Medulla oblongata (tissue), 1 donor: ENCODE results near the gene KIFC1.
"Not testable (repeated sequence)": the region's sequence is repeated elsewhere in the genome, so short reads cannot be mapped to it uniquely, and the experiment has no call there.

Experiments
- DNase-seq: peaks from one replicate; pipeline ENCODE4 v3.0.0-alpha.2; 2015; ENCODE audit errors: extremely low spot score

The KIFC1 gene, protein sequence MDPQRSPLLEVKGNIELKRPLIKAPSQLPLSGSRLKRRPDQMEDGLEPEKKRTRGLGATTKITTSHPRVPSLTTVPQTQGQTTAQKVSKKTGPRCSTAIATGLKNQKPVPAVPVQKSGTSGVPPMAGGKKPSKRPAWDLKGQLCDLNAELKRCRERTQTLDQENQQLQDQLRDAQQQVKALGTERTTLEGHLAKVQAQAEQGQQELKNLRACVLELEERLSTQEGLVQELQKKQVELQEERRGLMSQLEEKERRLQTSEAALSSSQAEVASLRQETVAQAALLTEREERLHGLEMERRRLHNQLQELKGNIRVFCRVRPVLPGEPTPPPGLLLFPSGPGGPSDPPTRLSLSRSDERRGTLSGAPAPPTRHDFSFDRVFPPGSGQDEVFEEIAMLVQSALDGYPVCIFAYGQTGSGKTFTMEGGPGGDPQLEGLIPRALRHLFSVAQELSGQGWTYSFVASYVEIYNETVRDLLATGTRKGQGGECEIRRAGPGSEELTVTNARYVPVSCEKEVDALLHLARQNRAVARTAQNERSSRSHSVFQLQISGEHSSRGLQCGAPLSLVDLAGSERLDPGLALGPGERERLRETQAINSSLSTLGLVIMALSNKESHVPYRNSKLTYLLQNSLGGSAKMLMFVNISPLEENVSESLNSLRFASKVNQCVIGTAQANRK

DNA sequence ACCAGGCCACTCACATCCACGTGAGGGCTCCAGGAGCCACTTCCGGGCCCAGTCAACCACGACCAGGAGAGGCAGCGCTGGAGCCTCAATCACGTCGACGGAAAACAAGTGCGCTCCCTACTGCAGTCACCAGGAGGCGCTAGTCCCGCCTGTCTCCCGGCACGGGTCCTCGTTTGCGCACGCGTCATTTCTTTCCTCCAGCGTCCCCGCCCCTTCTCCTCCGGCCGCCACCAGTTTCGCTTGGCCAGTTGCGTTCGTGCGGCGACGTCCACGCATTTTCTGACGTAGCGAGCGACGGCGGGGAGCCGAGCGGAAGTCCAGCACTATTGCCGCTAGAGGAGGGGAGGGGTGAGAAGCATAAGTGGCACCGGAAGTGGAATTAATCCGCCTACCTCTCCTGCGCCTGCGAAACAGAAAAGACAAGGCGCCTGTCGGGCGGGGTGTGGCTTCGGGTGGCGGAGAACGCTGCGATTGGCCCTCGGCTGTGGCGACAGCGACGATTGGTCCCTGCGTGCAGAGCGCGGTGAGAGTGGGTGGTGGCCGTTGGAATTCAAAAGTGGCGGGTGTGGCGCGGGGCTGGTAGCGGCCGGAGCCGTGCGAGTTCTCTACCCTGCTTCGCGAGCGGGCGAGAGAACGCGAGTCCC, at the start of gene KIFC1:
Gene KIFC1 (plus strand): TSS at position 546 of the 644 bp plus-strand sequence. CDS start 163 bp downstream, outside the sequence.
- peak; percentile 100 for DNase-seq

DNA sequence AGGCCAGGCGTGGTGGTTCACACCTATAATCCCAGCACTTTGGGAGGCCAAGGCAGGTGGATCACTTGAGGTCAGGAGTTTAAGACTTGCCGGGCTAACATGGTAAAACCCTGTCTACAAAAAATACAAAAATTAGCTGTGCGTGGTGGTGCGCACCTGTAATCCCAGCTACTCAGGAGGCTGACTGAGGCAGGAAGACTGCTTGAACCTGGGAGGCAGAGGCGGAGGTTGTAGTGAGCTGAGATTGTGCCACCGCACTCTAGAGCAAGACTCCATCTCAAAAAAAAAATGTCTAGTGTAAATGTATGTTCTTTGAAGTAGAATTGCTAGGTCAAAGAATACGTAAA, 48.0 kb upstream of the KIFC1 start:
- not testable (repeated sequence) for DNase-seq

DNA sequence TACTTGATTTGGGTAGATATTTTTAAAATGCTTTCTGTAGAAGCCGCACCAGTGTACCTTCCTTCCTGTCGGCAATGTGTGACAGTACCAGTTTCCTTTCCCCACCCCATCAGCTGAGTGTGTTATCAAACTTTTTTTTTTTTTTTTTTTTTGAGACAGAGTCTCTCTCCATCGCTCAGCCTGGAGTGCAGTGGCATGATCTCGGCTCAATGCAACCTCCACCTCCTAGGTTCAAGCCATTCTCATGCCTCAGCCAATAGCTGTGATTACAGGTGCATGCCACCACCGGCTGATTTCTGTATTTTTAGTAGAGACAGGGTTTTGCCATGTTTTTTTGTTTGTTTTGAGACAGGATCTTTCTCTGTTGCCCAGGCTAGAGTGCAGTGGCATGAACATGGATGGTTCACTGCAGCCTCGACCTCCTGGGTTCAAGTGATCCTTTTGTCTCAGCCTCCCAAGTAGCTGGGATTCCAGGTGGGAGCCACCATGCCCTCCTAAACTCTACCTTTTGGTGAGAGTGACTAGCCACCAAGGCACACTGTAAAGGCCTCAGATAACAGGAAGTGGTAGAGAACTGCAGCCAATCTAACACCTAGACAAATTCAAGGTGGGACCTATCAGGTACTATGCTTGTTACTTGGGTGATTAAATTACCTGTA, 47.5 kb upstream of the KIFC1 start:
- DNase-seq = no peak

DNA sequence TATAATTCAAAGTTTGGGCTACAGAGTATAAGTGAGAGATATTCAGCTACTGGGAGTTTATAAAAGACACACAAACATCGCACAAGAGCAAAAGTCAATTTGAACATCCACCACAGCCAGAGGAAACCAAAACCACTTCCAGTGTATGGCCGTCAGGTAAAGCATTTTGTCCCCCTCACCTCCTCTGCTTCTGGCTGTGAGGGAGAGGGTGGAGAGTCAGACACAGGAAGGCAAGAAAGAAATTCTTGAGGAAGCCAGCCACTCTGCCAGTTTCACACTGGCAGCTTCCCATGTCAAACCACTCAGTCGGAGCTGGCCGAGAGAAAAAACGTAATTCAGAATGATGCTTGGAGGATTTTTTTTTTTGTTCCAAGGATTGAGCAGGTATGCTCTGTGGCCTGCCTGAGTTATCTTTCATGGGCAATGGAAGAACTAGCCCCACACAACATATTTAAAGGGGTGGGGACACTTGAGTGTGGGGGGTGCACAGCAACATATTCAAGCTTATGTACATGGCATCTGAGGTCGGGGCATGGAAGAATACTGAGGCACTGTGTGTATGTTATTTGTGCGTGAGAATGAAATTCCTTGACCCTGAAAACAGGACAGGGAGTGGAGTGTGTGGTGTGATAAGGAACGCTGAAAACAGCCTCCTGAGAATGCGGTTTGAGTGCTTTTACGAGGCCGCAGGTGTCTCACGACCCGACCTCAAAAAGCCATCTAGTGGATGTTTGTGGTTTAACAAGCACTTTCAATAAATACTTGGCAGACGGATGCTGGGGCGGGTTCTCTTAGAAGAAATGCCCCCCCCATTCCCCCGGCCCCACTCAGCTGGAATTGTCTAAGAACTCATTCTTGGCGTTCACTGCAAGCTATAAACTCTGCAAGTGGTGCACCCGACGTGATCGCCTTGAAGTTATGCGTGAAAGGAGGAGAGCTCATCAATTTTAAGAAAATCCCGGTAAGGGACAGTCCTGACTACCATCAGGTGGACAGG, 46.6 kb upstream of the KIFC1 start:
- peak; percentile 73 for DNase-seq

DNA sequence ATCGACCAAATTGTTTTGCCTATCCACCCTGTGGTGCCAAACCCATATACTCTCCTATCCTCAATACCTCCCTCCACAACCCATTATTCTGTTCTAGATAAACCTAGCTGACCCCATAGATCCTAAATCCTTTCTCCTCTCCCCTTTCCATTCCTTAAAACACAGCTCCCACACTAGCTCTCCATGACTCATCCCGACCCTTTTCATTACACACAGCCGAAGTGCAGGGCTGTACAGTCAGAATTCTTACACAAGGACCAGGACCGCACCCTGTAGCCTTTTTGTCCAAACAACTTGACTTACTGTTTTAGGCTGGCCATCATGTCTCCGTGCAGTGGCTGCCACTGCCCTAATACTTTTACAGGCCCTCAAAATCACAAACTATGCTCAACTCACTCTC, 44.7 kb upstream of the KIFC1 start:
- DNase-seq = not testable (repeated sequence)

DNA sequence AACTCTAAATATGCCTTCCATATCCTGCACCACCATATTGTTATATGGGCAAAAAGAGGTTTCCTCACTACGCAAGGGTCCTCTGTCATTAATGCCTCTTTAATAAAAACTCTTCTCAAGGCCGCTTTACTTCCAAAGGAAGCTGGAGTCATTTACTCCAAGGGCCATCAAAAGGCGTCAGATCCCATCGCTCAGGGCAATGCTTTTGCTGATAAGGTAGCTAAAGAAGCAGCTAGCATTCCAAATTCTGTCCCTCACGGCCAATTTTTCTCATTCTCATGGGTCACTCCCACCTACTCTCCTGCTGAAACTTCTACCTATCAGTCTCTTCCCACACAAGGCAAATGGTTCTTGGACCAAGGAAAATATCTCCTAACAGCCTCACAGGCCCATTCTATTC, 43.8 kb upstream of the KIFC1 start:
- no peak for DNase-seq

DNA sequence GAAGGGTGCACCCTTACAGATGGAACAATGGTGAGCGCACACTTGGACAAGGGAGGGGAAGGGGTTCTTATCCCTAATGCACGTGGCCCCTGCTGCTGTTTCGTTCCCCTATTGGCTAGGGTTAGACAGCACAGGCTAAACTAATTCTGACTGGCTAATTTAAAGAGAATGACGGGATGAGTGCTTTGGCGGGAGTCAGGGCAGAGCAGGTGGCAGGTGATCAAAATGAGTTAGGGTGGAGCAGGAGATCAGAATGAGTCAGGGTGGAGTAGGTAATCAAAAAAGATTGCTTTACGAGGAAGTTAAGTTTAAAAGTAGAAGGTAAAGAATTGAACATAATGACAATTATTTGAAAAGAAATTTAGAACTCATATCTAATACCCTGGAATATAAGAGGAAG, 35.8 kb upstream of the KIFC1 start:
- DNase-seq = not testable (repeated sequence)

DNA sequence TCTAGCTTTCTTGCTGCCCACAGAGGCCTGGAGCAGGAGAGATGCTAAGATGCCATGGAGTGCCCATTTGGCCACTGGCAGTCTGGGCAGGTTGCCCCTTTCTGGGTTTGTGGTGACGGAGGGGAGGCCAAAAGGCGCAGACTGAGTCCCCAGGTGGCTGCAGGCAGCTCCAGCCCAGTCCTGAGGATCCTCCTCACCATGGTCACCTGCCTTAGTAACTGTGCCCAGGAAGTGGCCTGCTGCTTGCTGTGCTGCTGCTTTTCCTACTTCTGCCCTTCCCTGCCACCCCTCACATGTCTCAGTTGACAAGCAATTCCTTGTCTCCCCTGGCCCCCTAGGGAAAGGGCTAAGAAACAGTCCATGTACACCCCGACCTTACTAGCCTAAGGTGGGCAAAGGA, 35.3 kb upstream of the KIFC1 start:
- DNase-seq = no peak

DNA sequence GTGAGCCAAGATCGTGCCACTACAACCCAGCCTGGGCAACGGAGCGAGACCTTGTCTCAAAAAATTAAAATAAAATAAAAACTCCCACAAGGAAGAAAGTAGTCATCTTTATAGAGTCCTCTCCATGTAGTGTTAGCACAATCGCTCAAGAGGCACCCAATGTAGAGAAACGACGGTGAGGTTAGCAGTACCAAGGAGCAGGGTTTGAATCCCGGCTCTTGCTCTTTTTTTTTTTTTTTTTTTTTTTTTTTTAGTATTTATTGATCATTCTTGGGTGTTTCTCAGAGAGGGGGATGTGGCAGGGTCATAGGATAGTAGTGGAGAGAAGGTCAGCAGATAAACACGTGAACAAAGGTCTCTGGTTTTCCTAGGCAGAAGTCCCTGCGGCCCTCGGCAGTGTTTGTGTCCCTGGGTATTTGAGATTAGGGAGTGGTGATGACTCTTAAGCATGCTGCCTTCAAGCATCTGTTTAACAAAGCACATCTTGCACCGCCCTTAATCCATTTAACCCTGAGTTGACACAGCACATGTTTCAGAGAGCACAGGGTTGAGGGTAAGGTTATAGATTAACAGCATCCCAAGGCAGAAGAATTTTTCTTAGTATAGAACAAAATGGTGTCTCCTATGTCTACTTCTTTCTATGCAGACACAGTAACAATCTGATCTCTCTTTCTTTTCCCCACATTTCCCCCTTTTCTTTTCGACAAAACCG, 34.3 kb upstream of the KIFC1 start:
- DNase-seq = not testable (repeated sequence)

DNA sequence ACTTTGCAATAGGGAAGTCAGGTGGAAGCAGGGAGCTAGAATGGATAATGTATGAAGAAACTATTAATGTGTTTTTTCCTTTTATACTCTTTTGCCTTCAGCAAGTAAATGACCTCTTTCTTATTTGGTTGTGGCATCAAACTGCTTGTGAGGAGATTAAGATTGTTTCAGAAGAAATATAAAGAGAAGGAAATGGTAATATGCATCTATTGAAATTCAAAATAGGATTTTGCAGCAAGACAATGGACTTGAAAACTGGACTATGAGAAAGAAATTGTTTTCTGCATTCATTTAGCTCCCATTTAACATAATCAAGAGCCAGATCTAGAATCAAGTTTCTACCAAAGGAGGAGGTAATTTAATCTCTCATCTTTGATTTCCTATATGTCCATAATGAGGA, 32.3 kb upstream of the KIFC1 start:
- DNase-seq = no peak

DNA sequence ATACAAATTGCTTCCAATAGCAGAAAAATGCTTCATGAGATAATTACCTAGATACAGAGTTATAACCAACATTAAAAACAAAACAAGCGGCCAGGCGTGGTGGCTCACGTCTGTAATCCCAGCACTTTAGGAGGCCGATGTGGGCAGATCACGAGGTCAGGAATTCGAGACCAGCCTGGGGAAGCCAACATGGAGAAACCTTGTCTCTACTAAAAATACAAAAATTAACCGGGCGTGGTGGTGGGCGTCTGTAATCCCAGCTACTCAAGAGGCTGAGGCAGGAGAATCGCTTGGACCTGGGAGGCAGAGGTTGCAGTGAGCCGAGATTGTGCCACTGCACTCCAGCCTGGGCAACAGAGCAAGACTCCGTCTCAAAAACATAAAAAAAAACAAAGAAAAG, 28.1 kb upstream of the KIFC1 start:
- DNase-seq = not testable (repeated sequence)

DNA sequence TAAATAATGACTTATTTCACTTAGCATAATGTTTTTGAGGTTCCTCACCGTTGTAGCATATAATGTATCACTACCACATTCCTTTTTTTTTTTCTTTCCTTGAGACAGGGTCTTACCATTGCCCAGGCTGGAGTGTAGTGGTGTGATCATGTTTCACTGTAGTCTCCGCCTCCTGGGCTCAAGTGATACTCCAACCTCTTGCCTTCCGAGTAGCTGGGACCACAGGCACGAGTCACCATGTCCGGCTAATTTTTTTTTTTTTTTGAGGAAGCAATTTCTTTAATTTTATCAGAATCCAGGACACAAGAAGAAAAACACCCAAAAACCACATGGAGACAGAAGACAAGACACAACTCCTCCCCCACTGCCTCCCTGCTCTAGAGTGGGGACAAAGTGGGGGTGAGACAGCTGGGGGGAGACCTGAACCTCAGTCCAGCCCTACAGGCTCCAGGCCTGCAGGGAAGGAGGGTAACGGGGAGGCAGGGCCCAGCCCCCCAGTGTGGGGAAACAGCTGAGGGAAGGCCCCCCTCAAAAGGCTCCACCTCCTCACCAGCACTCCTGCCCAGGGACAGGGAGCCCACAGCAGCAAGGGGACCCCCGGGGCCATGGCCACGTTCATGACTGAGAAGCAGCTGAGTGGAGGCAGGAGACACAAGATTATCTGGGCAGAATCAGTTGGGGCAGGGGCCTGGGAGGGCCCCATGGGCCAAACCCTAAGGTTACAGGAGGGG, 27.0 kb upstream of the KIFC1 start:
- not testable (repeated sequence) for DNase-seq

DNA sequence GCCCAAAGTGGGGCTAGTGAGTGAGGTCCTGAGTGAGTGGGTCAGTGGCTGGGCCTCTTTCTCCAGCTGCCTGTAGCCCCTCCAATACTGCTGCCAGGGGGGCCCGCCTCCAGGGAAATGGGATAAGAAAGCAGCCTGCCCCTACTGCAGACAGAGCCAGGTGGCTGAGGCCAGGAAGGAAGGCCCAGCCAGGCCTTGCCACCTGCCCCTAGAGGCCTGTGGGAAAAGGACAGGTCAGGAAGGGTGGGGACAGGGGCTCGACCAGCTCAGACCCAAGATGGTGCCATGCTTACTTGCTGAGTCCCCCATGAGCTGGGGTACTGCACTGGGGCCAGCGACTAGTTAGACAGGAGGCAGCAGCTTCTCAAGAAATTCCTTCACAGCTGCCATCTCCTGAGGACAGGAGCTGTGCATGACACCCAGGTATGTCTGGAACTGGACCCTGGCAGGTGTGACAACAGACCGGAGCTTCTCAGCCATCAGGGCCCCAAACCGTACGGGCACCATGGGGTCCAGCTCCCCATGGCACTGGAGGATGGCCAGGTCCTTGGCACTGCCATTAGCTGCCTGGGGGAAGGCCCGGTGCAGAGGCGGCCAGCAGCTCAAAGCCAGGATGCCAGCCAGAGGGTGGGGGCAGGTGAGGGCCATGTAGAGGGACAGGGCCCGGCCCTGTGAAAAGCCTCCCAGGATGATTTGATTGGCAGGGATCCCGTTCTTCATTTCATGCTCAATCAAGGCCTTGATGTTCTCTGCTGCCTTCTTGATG, 26.2 kb upstream of the KIFC1 start:
- DNase-seq = not testable (repeated sequence)

DNA sequence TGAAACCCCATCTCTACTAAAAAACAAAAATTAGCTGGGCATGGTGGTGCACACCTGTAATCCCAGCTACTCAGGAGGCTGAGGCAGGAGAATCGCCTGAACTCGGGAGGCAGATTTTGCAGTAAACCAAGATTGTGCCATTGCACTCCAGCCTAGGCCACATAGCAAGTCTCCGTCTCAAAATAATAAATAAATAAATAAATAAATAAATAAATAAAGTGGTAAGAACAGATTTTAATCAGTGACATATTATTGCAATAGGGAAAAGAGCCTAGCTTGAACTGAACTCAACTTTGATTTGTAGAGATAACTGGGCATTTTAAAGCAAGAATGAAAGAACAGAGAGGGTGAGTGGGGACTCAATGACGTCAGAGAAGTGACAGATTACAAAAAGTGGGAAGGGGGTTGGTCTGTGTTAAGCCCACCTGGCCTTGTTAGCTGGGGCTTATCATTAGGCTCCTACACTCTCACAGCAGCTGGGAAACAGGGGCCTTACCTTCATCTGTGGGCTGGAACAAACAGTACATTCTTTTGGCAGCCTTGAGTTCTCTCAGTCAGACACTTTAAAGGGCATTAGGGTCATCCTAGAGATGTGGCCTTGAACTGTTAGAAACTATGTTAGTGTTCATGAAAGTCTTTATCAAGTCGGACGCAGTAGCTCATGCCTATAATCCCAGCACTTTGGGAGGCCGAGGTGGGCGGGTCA, 24.5 kb upstream of the KIFC1 start:
- no peak for DNase-seq

DNA sequence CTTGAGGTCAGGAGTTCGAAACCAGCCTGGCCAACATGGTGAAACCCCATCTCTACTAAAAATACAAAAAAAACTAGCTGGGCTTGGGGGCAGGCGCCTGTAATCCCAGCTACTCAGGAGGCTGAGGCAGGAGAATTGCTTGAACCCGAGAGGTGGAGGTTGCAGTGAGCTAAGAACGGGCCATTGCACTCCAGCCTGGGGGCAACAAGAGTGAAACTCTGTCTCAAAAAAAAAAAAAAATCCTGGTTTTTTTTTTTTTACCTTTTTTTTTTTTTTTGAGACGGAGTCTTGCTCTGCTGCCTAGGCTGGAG, 24.0 kb upstream of the KIFC1 start:
- DNase-seq = not testable (repeated sequence)

DNA sequence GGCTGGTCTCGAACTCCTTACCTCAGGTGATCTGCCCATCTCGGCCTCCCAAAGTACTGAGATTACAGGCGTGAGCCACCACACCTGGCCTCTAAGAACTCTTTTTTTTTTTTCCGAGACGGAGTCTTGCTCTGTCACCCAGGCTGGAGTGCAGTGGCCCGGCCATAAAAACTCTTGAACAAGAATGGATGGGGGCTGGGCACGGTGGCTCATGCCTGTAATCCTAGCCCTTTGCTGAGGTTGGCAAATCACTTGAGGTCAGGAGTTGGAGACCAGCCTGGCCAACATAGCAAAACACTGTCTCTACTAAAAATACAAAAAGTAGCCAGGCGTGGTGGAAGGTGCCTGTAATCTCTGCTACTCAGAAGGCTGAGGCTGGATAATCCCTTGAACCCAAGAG, 19.7 kb upstream of the KIFC1 start:
- DNase-seq = not testable (repeated sequence)

DNA sequence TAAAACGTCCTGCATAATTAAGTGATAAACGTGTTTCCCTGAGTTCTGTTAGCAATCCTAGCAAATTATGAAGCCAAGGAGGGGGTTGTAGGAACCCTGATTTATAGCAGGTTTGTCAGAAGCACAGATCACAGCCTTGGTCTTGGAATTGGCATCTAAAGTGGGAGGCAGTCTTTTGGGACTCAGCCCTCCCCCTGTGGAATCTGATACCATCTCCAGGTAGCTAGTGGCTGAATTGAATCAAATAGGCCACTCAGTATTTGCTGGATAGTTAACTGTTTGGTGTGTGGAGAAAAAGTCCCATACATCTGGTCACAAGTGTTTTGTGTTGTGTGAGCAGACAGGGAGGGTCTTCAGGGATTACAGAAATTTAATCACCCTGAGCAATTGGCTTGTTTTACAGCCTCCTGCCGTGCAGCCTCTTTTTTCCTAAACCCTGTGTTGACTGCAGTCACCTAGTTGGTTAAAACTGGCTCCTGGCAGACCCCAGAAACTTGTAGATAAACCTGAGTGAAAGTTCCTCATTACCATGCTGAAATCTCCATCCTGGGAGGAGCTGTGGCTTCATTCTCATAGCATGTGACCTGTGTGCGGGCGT, 19.0 kb upstream of the KIFC1 start:
- DNase-seq = no peak
